ENCODE results near the gene USP53.
"Not testable (repeated sequence)": the region's sequence is repeated elsewhere in the genome, so short reads cannot be mapped to it uniquely, and the experiment has no call there.

- not testable (repeated sequence) for TF ChIP-seq CTCF (IDR thresholded peaks at IDR 0.05; ENCODE audit: borderline replicate concordance, extremely low read depth, low read length, poor library complexity, severe bottlenecking); EZH2 (IDR thresholded peaks at IDR 0.05; ENCODE audit: borderline replicate concordance, low read depth, low read length, severe bottlenecking)
Observed at GRCh38 chr4:119251037-119251436, 38.5 kb downstream of the USP53 start.

Measured in DND-41 (cell line).